HG03469 (cell line): Measurements from ENCODE around the gene IFTAP.
"Not testable (repeated sequence)": the region's sequence is repeated elsewhere in the genome, so short reads cannot be mapped to it uniquely, and the experiment has no call there.

Experiments
- ATAC-seq: cut with Tn5 transposase; IDR thresholded peaks from one replicate; pipeline ENCODE4 v1.9.1; 2021; ENCODE audit warnings: mild to moderate bottlenecking, moderate library complexity, moderate number of reproducible peaks; ENCODE audit not compliant: unreplicated experiment

IFTAP gene, protein sequence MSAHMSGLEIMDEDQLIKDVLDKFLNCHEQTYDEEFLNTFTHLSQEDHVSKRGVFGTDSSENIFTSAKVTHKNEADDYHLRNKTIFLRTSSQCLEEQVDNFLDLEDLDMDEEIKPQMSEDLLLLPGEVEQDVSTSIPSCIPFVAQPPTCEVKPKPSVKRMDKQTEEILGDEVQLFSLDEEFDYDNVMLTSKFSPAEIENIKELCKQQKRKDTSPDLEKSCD

DNA sequence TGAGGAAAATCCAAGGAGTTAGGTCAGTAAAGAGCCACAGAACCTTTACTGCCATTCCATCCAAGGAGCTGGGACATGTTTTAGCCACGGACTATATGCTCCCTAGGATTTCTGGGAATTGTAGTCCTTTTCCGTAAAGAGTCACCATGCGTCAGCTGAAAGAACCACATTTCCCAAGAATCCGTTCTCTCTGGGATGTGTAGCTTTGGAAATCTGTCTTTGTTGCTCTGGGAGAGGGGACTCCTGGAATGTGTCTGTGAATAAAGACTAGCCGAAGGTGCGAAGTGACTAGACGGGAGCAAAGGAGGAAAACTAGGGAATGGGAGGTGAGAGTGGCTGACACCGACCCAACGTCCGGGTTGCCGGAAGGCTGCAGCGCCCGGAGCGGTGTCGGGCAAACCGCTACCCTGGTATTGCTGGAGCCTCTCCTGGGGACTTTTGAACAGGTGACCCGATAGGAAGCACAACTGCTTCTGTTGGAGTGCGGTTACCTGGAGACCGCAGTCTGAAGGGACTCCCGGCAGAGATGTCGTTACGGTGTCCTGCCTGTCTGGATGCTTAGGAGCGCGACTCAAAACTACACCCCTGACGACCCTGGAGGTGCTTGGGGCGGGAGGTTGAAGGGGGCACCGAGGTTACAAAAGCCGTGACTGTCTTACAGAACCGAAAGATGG lies at the start of gene IFTAP:
IFTAP (plus strand) TSS at position 187 of the 674 bp plus-strand sequence. CDS start 15,602 bp downstream, outside the sequence.
- peak; percentile 76 for ATAC-seq

DNA sequence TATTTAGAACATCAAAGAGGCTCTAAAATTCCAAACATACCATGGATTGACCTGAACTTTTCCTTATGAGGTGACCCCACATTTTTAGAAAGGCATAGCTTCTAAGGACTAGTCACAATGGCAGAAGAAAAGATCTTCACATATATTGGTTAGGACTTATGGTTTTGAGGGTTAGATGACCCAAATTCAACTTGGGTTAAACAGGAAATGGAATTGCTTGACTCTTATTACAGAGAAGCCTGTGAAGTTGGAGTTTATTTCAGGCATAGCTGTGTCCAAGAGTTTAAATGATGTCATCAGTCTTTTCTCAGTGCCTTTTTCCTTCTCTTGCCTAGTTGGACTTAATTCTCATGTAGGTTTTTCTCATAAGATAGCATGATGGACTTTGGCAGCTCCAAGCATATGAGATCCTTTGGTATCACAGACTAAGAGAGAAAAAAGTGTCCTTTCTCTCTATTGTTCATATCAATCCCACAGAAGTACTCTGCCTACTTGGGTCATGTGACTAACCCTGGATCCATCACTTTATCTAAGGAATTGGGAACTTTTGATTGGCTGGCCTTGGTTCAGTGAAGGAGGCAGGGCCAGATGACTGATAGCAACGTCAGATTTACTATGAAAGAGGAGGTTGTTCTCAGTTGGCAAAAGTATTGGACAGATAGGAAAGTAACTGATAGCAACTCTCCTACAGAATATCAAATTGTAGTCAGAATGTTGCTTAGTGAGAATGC lies 43.8 kb upstream of the IFTAP start:
- no peak for ATAC-seq

DNA sequence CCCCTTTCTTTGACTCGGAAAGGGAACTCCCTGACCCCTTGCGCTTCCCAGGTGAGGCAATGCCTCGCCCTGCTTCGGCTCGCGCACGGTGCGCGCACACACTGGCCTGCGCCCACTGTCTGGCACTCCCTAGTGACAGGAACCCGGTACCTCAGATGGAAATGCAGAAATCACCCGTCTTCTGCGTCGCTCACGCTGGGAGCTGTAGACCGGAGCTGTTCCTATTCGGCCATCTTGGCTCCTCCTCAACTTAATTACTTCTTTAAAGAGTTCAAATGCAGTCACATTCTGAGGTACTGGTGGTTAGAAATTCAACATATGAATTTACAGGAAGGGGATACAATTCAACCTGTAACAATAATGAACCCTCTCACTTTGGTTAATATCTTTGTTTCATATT lies 36.9 kb upstream of the IFTAP start:
- not testable (repeated sequence) for ATAC-seq

DNA sequence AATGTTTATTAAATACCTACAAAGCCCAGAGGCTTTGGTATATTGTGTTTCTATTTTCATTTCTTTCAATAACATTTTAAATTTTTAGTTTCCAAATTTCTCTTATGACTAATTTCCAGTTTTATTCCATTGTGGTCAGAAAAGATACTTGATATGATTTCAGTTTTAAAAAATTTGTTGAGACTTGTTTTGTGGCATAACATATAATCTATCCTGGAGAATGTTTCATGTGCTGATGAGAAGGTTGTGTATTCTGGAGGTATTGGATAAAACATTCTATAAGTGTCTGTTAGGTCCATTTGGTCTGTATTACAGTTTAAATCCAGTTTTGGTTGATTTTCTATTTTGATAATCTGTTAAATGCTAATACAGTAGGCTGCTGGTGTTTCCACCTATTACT lies 36.3 kb upstream of the IFTAP start:
- no peak for ATAC-seq

DNA sequence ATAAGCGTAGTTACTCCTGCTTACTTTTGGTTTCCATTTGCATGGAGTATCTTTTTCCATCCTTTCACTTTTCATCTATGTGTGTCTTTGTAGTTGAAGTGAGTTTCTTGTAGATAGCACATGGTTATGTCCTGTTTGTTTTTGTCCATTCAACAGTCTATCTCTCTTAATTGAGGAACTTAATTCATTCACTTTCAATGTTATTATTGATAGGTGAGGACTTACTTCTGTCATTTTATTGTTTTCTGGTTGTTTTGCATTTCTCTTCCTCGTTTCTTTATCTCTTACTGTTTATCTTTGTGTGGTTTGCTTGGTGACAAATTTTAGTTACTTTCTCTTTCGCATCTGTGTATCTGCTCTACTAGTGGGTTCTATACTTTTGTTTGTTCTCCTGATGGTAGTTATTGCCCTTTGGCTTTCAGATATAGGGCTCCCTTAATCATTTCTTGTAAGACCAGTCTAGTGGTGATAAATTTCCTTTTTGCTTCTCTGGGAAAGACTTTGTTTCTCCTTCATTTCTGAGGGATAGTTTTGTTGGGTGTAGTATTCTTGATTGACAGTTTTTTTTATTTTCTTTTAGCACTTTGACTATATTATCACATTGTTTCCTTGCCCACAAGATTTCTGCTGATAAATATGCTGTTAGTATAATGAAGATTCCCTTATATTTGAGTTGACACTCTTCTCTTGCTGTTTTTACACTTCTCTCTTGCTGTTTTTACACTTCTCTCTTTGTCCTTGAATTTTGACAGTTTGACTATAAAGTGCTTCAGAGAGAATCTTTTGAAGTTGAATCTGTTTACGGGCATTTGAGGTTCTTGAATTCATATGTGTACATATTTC lies 35.5 kb upstream of the IFTAP start:
- ATAC-seq = peak; percentile 92

DNA sequence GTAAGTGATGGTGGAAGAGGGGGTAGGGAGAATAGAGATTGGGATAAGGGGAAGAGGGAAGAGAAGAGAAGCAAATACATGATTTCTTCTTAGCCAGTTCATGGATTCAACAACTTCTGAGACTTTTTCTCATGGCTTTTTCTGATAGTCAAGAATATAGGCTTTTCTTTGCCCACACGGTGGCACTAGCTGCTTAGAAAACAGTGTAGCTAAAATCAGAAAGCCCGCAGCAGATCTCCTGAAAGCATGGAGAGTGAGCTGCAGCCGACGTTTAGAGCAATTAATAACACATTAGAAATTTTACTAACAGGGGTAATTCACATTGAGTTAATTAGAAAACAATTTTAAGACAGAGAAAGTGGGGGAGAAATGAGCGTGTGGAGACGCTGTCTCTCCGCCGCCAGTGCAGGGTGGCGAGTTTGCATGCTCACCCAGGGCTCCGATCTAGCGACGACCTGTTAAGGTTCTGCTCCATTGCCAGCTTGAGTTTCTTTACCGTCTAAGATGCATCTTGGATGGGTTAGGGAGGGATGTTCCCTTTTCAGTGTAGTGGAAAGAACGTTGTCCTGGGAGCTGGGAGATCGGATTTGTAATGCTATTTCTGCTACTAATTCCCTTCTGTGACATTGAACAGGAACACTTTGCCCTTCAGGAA lies 29.8 kb upstream of the IFTAP start:
- ATAC-seq = peak; percentile 42

DNA sequence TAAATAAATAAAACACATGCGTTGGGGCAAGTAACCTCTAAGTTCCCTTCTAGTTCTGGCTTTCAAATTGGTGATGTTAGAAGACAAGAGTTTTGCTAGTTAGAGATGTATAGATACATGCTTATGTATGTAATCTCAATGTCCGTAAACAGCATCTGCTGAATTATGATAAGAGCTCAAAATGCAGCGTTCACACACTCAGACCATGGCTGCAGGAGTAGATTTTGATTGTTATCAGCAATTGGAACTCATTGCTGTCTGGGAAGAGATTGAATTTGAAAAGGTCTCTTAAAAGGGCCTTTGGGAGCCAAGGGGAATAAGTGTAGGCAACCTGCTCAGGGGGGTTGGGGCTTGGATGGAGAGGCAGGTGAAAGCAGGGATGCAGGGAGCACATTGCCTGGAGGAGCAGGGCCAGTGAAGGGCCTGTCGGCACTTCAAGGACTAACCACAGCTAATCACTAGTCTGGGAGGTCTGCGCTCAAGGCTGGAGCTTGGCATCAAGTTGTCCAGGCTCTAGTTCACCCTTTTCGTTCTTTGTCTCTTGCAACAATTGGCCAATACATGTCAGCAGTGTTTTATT lies 29.2 kb upstream of the IFTAP start:
- ATAC-seq = no peak

DNA sequence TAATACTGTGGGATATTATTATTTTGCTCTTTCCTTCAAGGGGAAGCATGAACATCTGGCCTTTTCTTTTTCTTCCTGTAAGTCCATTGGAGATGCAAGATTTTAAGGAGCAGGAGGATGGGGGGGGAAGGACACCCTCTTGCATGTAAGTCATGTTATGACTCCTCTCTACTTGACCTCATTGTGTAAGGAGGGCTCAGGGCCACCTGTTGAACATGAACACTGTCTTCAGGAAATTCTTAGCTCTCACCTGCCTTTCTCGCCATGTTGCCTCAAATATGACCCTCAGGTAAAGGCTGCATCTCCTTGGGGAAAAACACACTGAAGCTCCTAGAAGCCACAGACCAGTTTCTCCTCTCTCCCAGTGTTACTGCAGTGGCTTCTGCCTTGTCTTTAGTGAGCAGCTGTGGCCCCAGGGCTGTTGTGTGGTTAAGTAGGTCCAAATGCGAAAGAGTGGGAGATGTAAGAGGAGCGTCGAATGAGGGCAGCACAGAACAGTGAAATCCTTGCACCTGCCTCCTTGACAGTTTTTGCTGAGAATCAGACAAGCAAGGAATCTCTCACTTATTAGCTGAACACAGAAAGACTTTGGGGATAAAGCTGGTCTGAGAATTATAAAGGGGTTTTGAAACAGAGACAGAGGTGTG lies 27.8 kb upstream of the IFTAP start:
- no peak for ATAC-seq

DNA sequence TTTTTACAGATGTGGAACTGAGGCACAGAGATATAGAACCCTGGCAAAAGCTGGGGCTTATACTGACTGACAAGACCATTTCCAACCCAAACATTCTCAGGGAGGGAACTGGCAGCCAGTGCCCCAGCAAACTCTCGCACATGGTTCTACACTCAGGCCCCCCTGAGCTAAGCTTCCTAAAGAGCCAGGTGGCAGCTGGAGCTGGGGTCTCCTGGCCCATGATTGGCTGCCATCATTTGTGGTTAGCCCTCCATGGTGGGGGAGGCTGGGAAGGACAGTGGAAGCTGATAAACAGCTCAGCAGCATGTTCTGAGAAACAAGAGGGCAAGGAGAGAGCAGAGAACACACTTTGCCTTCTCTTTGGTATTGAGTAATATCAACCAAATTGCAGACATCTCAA lies 26.6 kb upstream of the IFTAP start, which contains the start of gene RAG1:
RAG1 (plus strand) TSS at position 314 of the 400 bp plus-strand sequence. CDS start 5,298 bp downstream, outside the sequence.
- ATAC-seq = no peak

DNA sequence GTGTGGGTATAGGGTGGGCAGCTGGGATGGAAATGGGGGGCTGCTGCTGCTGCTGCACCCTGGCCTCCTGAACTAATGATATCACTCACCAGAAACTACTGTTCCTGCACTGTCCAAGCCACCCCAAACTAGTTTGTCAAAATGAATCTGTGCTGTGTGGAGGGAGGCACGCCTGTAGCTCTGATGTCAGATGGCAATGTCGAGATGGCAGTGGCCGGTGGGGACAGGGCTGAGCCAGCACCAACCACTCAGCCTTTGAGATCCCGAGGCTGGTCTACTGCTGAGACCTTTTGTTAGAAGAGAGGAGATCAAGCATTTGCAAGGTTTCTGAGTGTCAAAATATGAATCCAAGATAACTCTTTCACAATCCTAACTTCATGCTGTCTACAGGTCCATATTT lies 25.2 kb upstream of the IFTAP start:
- ATAC-seq = no peak

DNA sequence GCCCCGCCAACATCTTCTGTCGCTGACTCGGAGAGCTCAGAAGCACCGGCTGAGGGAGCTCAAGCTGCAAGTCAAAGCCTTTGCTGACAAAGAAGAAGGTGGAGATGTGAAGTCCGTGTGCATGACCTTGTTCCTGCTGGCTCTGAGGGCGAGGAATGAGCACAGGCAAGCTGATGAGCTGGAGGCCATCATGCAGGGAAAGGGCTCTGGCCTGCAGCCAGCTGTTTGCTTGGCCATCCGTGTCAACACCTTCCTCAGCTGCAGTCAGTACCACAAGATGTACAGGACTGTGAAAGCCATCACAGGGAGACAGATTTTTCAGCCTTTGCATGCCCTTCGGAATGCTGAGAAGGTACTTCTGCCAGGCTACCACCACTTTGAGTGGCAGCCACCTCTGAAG lies 19.8 kb upstream of the IFTAP start:
- no peak for ATAC-seq

DNA sequence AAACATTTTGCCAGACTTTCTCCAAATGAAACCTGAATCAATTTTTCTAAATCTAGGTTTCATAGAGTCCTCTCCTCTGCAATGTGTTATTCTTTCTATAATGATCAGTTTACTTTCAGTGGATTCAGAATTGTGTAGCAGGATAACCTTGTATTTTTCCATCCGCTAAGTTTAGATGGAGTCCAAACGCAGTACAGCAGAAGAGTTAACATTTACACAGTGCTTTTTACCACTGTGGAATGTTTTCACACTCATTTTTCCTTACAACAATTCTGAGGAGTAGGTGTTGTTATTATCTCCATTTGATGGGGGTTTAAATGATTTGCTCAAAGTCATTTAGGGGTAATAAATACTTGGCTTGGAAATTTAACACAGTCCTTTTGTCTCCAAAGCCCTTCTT lies 16.9 kb upstream of the IFTAP start:
- no peak for ATAC-seq

DNA sequence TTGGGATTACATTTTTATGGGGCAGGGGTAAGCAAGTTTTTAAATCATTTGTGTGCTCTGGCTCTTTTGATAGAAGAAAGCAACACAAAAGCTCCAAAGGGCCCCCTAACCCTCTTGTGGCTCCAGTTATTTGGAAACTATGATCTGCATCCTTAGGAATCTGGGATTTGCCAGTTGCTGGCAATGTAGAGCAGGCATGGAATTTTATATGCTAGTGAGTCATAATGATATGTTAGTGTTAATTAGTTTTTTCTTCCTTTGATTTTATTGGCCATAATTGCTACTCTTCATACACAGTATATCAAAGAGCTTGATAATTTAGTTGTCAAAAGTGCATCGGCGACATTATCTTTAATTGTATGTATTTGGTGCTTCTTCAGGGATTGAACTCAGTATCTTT lies 16.4 kb upstream of the IFTAP start:
- no peak for ATAC-seq

DNA sequence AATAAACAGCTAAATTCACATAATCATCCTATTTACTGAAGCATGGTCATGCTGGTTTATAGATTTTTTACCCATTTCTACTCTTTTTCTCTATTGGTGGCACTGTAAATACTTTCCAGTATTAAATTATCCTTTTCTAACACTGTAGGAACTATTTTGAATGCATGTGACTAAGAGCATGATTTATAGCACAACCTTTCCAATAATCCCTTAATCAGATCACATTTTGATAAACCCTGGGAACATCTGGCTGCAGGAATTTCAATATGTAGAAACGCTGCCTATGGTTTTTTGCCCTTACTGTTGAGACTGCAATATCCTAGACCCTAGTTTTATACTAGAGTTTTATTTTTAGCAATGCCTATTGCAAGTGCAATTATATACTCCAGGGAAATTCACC lies 15.8 kb upstream of the IFTAP start:
- no peak for ATAC-seq

DNA sequence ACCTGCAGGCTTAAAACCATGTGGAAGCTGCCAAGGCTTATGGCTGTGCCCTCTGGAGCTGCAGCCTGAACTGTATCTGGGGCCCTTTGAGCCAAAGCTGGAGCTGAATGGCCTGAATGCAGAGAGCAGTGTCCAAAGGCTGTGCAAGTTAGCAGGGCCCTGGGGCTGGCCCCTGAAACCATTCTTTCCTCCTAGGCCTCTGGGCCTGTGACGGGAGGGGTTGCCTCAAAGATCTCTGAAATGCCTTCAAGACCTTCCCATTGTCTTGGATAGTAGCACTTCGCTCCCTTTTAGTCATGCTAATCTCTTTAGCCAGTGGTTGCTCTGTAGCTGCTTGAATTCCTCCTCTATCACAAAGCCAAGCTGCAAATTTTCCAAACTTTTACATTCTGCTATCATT lies 12.8 kb upstream of the IFTAP start:
- no peak for ATAC-seq

DNA sequence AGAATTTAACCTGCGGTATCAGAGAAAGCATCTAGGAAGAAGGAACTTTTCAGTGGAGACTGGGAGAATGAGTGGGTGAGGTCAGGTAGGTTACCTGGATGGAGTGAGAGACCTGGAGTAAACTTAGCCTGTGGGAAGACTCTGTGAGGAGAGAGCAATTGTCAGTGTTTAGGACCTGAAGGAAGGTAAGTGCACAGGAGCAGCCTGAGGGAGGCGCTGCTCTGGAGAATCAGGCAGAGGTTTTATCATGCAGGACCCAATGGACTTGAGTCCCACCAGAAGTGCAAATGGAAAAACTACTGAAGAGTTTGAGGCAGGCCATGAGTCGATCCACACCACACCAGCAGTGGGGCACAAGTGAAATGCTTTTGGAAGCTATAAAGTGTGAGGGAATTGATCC lies 10.6 kb upstream of the IFTAP start:
- ATAC-seq = no peak

DNA sequence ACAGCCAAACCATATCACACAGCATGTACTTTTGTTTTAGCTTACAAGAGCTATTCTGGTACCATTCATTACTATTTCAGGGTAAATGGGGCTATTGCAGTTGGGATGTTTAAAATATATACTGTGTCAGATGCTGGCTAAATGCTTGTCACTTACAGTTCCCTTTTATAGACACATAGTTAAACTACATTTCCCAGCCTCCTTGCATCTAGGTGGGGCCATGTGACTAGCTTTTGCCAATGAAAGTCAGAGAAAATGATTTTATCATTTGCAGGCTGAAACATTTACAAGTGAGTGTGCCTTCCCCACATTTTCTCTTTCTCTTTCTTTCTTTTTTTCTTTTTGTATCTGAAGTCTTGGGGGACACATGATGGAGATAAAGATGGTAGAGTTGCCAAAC lies 7.8 kb upstream of the IFTAP start:
- peak; percentile 64 for ATAC-seq

DNA sequence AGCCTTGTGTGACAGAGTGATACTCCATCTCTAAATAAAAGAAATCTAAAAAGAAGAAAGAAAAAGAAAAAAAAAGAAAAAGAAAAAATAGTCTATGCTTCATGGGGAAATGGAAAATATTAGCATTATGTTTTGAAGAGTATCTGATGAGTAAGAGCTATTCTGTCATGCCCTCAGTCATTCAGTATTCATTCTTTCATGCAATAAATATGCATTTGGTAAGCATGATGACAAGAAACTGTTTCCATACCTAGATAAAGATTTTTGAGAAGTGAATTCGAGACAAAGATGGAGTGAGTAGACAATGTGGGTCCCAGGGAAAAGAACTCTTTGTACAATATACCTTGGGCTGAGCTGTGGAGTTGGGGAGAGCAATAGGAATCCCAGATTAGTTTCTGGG lies 6.2 kb upstream of the IFTAP start:
- ATAC-seq = no peak

DNA sequence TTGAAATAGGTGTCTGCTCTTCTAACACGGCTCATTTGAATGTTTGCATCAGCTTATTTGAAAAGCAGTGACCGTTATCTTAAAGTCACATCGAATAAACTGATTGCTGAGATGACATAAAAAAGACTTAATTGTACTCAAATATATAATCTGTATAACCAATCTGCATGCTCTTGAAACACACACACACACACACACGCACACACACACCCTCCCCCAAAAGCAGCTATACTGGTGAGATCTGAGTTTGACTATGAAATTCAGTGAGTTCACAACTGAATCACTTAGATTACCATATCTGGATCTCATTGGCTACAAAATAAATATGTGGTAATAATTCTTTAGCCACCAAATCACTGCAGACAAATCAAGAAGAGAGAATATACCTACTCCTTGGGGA lies 3.8 kb upstream of the IFTAP start:
- no peak for ATAC-seq

DNA sequence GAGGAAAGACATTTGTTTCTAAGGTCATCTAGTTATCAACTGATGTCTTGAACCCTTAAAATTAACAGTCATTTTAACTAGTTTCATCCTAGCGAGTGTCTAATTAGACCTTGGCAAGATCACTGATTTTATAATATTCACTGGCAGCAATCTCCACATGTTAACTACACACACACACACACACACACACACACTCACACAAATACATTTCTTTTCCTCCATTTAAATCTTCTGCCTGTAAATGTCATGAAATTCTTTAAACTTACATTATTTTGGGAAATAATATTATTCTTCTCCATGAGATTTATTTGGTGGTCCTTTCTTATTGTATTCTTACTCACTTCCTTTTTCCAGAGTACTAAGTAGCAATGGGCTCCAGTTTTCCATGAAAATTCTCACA lies 2.9 kb upstream of the IFTAP start:
- no peak for ATAC-seq
